HepG2 (cell line): ENCODE measurements around the gene CHRNB4. TPM values are rescaled to one million over a fixed set of nuclear protein-coding genes. Genes with fewer than 3 reads are reported as not detected.

ENCODE experiments used
- ATAC-seq: fragments of 200-7000 bp; cut with Tn5 transposase; 3 replicates; pipeline ENCODE4 v1.9.1; 2020; ENCODE audit warnings: mild to moderate bottlenecking, moderate library complexity
- BruUV-seq: library from RNA; stranded (reverse); fragments of 400-500 nt; replicated peaks from 2 replicates; lab custom pipeline; 2021; lab: Mats Ljungman, UMichigan
- CTCF ChIA-PET: fragments of 300-600 bp; formaldehyde crosslinking; extraction: SDS; loops from one replicate; lab custom pipeline; 2021; ENCODE audit warnings: low total read pairs, inconsistent platforms, low intra/inter-chr PET ratio; lab: Yijun Ruan, JAX
- POLR2A ChIA-PET: fragments of 350-600 bp; sonication (Branson Sonifier 250); formaldehyde crosslinking; loops from one replicate; lab custom pipeline; 2020; ENCODE audit warnings: antibody characterized with exemption, inconsistent platforms; lab: Yijun Ruan, JAX
- DNase-seq: peaks from one replicate; pipeline ENCODE4 v3.0.0-alpha.2; 2015; ENCODE audit warnings: low spot score
- FAIRE-seq: peaks from 3 replicates; lab custom pipeline; 2011; peaks lifted over from hg19 to GRCh38; lab: Jason Lieb, UNC
- H2AFZ ChIP-seq: one replicate; pipeline ENCODE4 v1.6.1; 2011; ENCODE audit warnings: low read length, inconsistent platforms
- H3K27ac ChIP-seq: fragments of 300-600 bp; 3 replicates; pipeline ENCODE4 v1.8.0; 2011; ENCODE audit warnings: mixed run types, mild to moderate bottlenecking, mixed read lengths, low read length, inconsistent platforms; ENCODE audit not compliant: insufficient read depth; ENCODE audit errors: extremely low read length
- H3K27me3 ChIP-seq, 2 experiments: fragments of 200-600 bp in 1 of 2; 2 replicates in 1 of 2; 3 replicates in 1 of 2; pipeline versions ENCODE4 v1.6.0 to v1.8.0; 2011; ENCODE audit warnings: low read length in 2 of 2, mild to moderate bottlenecking in 2 of 2, moderate library complexity in 2 of 2, inconsistent platforms in 1 of 2; ENCODE audit not compliant: insufficient read depth in 2 of 2, control insufficient read depth in 1 of 2
- H3K36me3 ChIP-seq, 2 experiments: fragments of 200-600 bp in 1 of 2; replicated peaks in 1 of 2; 2 replicates in 1 of 2; 3 replicates in 1 of 2; pipeline versions ENCODE4 v1.5.1 to v1.8.0; 2011; ENCODE audit warnings: low read length in 2 of 2, inconsistent platforms in 1 of 2; ENCODE audit not compliant: insufficient read depth in 2 of 2, control insufficient read depth in 1 of 2
- H3K4me1 ChIP-seq: 2 replicates; pipeline ENCODE4 v1.5.1; 2012; ENCODE audit warnings: low read length, inconsistent platforms; ENCODE audit not compliant: insufficient read depth
- H3K4me2 ChIP-seq: 2 replicates; pipeline ENCODE4 v1.6.0; 2011; ENCODE audit warnings: low read depth, low read length, inconsistent platforms
- H3K4me3 ChIP-seq, 3 experiments: fragments of 200-600 bp in 1 of 3; sonication (generic), shearing (Covaris generic) in 1 of 3; replicated peaks in 1 of 3; 2 replicates each; pipeline ENCODE4 v1.5.1; 2011 to 2016; ENCODE audit warnings: low read length in 3 of 3, inconsistent platforms in 2 of 3, low read depth in 2 of 3, mild to moderate bottlenecking in 2 of 3, control low read depth in 1 of 3, mixed read lengths in 1 of 3; ENCODE audit not compliant: insufficient read depth in 1 of 3
- H3K79me2 ChIP-seq: one replicate; pipeline ENCODE4 v1.6.1; 2011; ENCODE audit warnings: low read length, inconsistent platforms; ENCODE audit not compliant: insufficient read depth
- H3K9ac ChIP-seq: 2 replicates; pipeline ENCODE4 v1.6.0; 2011; ENCODE audit warnings: mild to moderate bottlenecking, low read depth, low read length, inconsistent platforms; ENCODE audit not compliant: insufficient read depth
- H3K9me3 ChIP-seq: 2 replicates; pipeline ENCODE4 v1.5.1; 2012; ENCODE audit warnings: mild to moderate bottlenecking, low read length
- H4K20me1 ChIP-seq: 2 replicates; pipeline ENCODE4 v1.6.0; 2011; ENCODE audit warnings: inconsistent platforms, mild to moderate bottlenecking, low read length, moderate library complexity; ENCODE audit not compliant: insufficient read depth
- ARNT2 ChIP-seq: sonication (generic); formaldehyde crosslinking; IDR thresholded peaks from 2 replicates; pipeline ENCODE4 v1.8.0; 2022; ENCODE audit warnings: mild to moderate bottlenecking, low read depth, missing genetic modification reagents, moderate library complexity
- CHCHD3 ChIP-seq: sonication (generic); formaldehyde crosslinking; IDR thresholded peaks from 2 replicates; pipeline ENCODE4 v1.8.0; 2022; ENCODE audit warnings: mild to moderate bottlenecking, missing genetic modification reagents, moderate library complexity
- FOXO1 ChIP-seq: sonication (generic); formaldehyde crosslinking; IDR thresholded peaks from 2 replicates; pipeline ENCODE4 v1.4.0; 2020; ENCODE audit warnings: missing genetic modification reagents
- NR2F1 ChIP-seq, 2 experiments: fragments of 450-650 bp in 1 of 2; formaldehyde crosslinking in 1 of 2; IDR thresholded peaks; 2 replicates each; pipeline versions ENCODE4 v1.5.0 to v1.6.1; 2016 to 2020; ENCODE audit warnings: mild to moderate bottlenecking in 1 of 2, missing compliant biosample characterization in 1 of 2, missing genetic modification reagents in 1 of 2, moderate library complexity in 1 of 2
- PHF21A ChIP-seq: sonication (generic); formaldehyde crosslinking; IDR thresholded peaks from 2 replicates; pipeline ENCODE4 v1.5.0; 2020; ENCODE audit warnings: mild to moderate bottlenecking, missing genetic modification reagents
- ZC3H13 ChIP-seq: sonication (generic); formaldehyde crosslinking; IDR thresholded peaks from 2 replicates; pipeline ENCODE4 v1.8.1; 2023; ENCODE audit warnings: mild to moderate bottlenecking, missing genetic modification reagents, moderate library complexity
- ZNF430 ChIP-seq: sonication (generic); formaldehyde crosslinking; IDR thresholded peaks from 2 replicates; pipeline ENCODE4 v1.9.0; 2021; ENCODE audit warnings: mild to moderate bottlenecking, missing genetic modification reagents
- ZNF75D ChIP-seq: sonication (generic); formaldehyde crosslinking; IDR thresholded peaks from 2 replicates; pipeline ENCODE4 v1.8.1; 2023; ENCODE audit warnings: missing genetic modification reagents, mild to moderate bottlenecking, borderline replicate concordance
- ZZZ3 ChIP-seq: sonication (generic); formaldehyde crosslinking; IDR thresholded peaks from 2 replicates; pipeline ENCODE4 v1.4.0; 2020; ENCODE audit warnings: missing genetic modification reagents, mild to moderate bottlenecking, borderline replicate concordance
- WGBS: methylation state at CpG from one replicate; pipeline ENCODE4 v1.1.6; 2017; ENCODE audit warnings: low lambda C conversion rate; 5-methylcytosine and 5-hydroxymethylcytosine counted together
- in situ Hi-C: cut with HindIII; loops from 2 replicates; pipeline ENCODE4 v1.10.0; 2017; ENCODE audit warnings: low pct_unique_long_range_greater_than_20kb; ENCODE audit not compliant: extremely low pct_ligation_motif_present
- intact Hi-C: fragments of 100-400 bp; cut with micrococcal nuclease; formaldehyde crosslinking; loops from one replicate; pipeline ENCODE4 v1.10.0; 2022; ENCODE audit not compliant: unreplicated experiment
- polyA plus RNA-seq, 8 experiments: library from polyadenylated mRNA; depleted of rRNA in 3 of 8; stranded (reverse) in 7 of 8; unstranded in 1 of 8; fragments of >200 nt; fragmentation: Illumina TruSeq in 4 of 8; extraction: Trizol in 4 of 8; gene quantifications; 2 replicates each; pipeline versions ENCODE4 v1.2.1 to v1.2.3, GENCODE V29; 2011 to 2016; ENCODE audit warnings: low read depth in 4 of 8, missing spikeins in 1 of 8, mixed read lengths in 1 of 8; ENCODE audit not compliant: insufficient read depth in 1 of 8
- total RNA-seq, 5 experiments: library from RNA; depleted of rRNA; stranded (reverse); fragments of >200 nt; fragmentation: Illumina TruSeq; extraction: Trizol; gene quantifications; 2 replicates each; pipeline ENCODE4 v1.2.3, GENCODE V29; 2016; ENCODE audit warnings: low read depth in 1 of 5
- TF ChIP-seq, protein P1 (sequence below): sonication (generic); formaldehyde crosslinking; IDR thresholded peaks from 2 replicates; pipeline ENCODE4 v1.4.0; 2020; ENCODE audit warnings: missing genetic modification reagents; ENCODE audit errors: not compliant biosample characterization
- TF ChIP-seq, protein P2 (sequence below): IDR thresholded peaks from 2 replicates; pipeline ENCODE4 v1.6.1; 2018; ENCODE audit warnings: missing genetic modification reagents
- TF ChIP-seq, protein P3 (sequence below): sonication (generic); formaldehyde crosslinking; IDR thresholded peaks from 2 replicates; pipeline ENCODE4 v1.9.0; 2021; ENCODE audit warnings: missing genetic modification reagents, borderline replicate concordance
- TF ChIP-seq, protein P4 (sequence below): sonication (generic); formaldehyde crosslinking; IDR thresholded peaks from 2 replicates; pipeline ENCODE4 v1.5.1; 2020; ENCODE audit warnings: mild to moderate bottlenecking, missing genetic modification reagents, moderate library complexity

Gene CHRNB4
- total and polyA plus RNA-seq, 2 of the 13 experiments (the other 11 are each of a cell fraction or from before 2014, with no cell fraction given), result not detected

DNA sequence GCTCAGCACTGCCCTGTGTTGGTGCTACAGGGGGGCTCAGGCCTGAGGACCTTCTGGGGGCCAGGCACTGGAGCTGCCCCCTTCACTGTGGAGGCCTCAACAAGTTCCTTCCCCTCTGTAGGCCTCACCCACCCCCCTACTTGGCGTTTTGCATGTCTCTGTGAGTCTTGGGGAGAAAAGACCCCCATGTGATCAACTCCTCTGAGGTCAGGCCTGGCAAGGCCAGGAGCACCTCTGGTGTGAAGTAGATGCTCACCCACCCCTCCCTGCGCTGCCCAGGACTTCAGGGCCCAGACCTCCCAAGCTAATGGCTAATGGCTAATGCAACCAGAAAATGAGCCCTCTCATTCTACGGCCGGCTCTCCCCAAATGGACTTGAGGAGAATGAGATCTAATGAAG lies 34.2 kb upstream of the CHRNB4 start:
- FAIRE-seq, result no peak
- whole genome bisulfite sequencing, result 0% methylated on average over 2 of the region's 4 CpGs
- no peaks in the 10 kb centered on the region for H4K20me1 ChIP-seq
- no peak overlapping the region for H2AFZ ChIP-seq
- DNase-seq, result no peak
- intact Hi-C loops (no loop called here), in situ Hi-C loops (no loop called here)
- no peaks in the 10 kb centered on the region for H3K27me3 ChIP-seq
- peaks cover 6% of the 10 kb centered on the region; the same call in 1 of the 2 replicates for H3K9me3 ChIP-seq
- no peaks in the 10 kb centered on the region for H3K79me2 ChIP-seq
- no peak overlapping the region for H3K9ac ChIP-seq
- peaks cover 17% of the 10 kb centered on the region for H3K4me1 ChIP-seq
- ATAC-seq, result no peak
- no TSS peak for BruUV-seq
- H3K4me3 ChIP-seq, result no peak overlapping the region
- no peaks in the 10 kb centered on the region for H3K36me3 ChIP-seq
- H3K4me2 ChIP-seq, result no peak overlapping the region
- ChIA-PET POLR2A (no interaction called here), CTCF (no interaction called here)
- H3K27ac ChIP-seq, result no peak overlapping the region
- TF ChIP-seq ZNF75D (CRISPR knock-in tag) (no peak), ARNT2 (CRISPR knock-in tag) (no peak), FOXO1 (no peak), NR2F1 (CRISPR knock-in tag; IDR thresholded peaks at IDR 0.05) (no peak), ZNF430 (CRISPR knock-in tag) (no peak), PHF21A (CRISPR knock-in tag) (no peak), CHCHD3 (CRISPR knock-in tag) (no peak), ZC3H13 (CRISPR knock-in tag) (no peak), ZZZ3 (CRISPR knock-in tag) (no peak)
- TF ChIP-seq, protein P1, sequence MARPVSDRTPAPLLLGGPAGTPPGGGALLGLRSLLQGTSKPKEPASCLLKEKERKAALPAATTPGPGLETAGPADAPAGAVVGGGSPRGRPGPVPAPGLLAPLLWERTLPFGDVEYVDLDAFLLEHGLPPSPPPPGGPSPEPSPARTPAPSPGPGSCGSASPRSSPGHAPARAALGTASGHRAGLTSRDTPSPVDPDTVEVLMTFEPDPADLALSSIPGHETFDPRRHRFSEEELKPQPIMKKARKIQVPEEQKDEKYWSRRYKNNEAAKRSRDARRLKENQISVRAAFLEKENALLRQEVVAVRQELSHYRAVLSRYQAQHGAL, result no peak
- TF ChIP-seq, protein P2, sequence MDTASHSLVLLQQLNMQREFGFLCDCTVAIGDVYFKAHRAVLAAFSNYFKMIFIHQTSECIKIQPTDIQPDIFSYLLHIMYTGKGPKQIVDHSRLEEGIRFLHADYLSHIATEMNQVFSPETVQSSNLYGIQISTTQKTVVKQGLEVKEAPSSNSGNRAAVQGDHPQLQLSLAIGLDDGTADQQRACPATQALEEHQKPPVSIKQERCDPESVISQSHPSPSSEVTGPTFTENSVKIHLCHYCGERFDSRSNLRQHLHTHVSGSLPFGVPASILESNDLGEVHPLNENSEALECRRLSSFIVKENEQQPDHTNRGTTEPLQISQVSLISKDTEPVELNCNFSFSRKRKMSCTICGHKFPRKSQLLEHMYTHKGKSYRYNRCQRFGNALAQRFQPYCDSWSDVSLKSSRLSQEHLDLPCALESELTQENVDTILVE, result no peak
- TF ChIP-seq, protein P3, sequence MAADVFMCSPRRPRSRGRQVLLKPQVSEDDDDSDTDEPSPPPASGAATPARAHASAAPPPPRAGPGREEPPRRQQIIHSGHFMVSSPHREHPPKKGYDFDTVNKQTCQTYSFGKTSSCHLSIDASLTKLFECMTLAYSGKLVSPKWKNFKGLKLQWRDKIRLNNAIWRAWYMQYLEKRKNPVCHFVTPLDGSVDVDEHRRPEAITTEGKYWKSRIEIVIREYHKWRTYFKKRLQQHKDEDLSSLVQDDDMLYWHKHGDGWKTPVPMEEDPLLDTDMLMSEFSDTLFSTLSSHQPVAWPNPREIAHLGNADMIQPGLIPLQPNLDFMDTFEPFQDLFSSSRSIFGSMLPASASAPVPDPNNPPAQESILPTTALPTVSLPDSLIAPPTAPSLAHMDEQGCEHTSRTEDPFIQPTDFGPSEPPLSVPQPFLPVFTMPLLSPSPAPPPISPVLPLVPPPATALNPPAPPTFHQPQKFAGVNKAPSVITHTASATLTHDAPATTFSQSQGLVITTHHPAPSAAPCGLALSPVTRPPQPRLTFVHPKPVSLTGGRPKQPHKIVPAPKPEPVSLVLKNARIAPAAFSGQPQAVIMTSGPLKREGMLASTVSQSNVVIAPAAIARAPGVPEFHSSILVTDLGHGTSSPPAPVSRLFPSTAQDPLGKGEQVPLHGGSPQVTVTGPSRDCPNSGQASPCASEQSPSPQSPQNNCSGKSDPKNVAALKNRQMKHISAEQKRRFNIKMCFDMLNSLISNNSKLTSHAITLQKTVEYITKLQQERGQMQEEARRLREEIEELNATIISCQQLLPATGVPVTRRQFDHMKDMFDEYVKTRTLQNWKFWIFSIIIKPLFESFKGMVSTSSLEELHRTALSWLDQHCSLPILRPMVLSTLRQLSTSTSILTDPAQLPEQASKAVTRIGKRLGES (CRISPR knock-in tag), result no peak
- TF ChIP-seq, protein P4, sequence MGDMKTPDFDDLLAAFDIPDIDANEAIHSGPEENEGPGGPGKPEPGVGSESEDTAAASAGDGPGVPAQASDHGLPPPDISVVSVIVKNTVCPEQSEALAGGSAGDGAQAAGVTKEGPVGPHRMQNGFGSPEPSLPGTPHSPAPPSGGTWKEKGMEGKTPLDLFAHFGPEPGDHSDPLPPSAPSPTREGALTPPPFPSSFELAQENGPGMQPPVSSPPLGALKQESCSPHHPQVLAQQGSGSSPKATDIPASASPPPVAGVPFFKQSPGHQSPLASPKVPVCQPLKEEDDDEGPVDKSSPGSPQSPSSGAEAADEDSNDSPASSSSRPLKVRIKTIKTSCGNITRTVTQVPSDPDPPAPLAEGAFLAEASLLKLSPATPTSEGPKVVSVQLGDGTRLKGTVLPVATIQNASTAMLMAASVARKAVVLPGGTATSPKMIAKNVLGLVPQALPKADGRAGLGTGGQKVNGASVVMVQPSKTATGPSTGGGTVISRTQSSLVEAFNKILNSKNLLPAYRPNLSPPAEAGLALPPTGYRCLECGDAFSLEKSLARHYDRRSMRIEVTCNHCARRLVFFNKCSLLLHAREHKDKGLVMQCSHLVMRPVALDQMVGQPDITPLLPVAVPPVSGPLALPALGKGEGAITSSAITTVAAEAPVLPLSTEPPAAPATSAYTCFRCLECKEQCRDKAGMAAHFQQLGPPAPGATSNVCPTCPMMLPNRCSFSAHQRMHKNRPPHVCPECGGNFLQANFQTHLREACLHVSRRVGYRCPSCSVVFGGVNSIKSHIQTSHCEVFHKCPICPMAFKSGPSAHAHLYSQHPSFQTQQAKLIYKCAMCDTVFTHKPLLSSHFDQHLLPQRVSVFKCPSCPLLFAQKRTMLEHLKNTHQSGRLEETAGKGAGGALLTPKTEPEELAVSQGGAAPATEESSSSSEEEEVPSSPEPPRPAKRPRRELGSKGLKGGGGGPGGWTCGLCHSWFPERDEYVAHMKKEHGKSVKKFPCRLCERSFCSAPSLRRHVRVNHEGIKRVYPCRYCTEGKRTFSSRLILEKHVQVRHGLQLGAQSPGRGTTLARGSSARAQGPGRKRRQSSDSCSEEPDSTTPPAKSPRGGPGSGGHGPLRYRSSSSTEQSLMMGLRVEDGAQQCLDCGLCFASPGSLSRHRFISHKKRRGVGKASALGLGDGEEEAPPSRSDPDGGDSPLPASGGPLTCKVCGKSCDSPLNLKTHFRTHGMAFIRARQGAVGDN, result no peak
